Measurements from ENCODE around the gene NFATC2.

- TF ChIP-seq, protein P1, sequence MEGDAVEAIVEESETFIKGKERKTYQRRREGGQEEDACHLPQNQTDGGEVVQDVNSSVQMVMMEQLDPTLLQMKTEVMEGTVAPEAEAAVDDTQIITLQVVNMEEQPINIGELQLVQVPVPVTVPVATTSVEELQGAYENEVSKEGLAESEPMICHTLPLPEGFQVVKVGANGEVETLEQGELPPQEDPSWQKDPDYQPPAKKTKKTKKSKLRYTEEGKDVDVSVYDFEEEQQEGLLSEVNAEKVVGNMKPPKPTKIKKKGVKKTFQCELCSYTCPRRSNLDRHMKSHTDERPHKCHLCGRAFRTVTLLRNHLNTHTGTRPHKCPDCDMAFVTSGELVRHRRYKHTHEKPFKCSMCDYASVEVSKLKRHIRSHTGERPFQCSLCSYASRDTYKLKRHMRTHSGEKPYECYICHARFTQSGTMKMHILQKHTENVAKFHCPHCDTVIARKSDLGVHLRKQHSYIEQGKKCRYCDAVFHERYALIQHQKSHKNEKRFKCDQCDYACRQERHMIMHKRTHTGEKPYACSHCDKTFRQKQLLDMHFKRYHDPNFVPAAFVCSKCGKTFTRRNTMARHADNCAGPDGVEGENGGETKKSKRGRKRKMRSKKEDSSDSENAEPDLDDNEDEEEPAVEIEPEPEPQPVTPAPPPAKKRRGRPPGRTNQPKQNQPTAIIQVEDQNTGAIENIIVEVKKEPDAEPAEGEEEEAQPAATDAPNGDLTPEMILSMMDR (conservative IDR thresholded peaks at IDR 0.05 in 1 of 2, IDR thresholded peaks at IDR 0.05 in 1 of 2; ENCODE audit: extremely low read depth in 1 of 2, insufficient read depth in 1 of 2, low read depth in 1 of 2, low read length in 2 of 2), result no peak
- no peak for TF ChIP-seq EZH2 (IDR thresholded peaks at IDR 0.05; ENCODE audit: borderline replicate concordance, low read length)
Observed at GRCh38 chr20:51345601-51346101, 196.9 kb downstream of the NFATC2 start.

All from mammary epithelial cell (primary cell).